ENCODE results near the gene STX11. TPM values are rescaled to one million over a fixed set of nuclear protein-coding genes. Genes with fewer than 3 reads are reported as not detected.
"Not testable (repeated sequence)": the region's sequence is repeated elsewhere in the genome, so short reads cannot be mapped to it uniquely, and the experiment has no call there.

STX11 gene
- 0.45 TPM for polyA plus RNA-seq (2013, experiment 1 of 2; ENCODE audit: insufficient read length)
- polyA plus RNA-seq (2013, experiment 2 of 2; ENCODE audit: insufficient read length): 0.46 TPM

- DNase-seq: peak; percentile 35
Observed at GRCh38 chr6:144149894-144150709, at the start of gene STX11. Gene STX11, plus strand, starts transcription at chr6:144150517. Its CDS starts 36,111 bp downstream, at chr6:144186628.

GRCh38 chr6:144103026-144103563 lies 47.2 kb upstream of the STX11 start:
- DNase-seq: no peak

GRCh38 chr6:144104488-144104887 lies 45.8 kb upstream of the STX11 start:
- no peak for DNase-seq

GRCh38 chr6:144104898-144105487 lies 45.3 kb upstream of the STX11 start:
- DNase-seq: peak; percentile 70

- DNase-seq: no peak
Observed at GRCh38 chr6:144106206-144106605, 44.1 kb upstream of the STX11 start.

- no peak for DNase-seq
Observed at GRCh38 chr6:144110210-144110609, 40.1 kb upstream of the STX11 start.

GRCh38 chr6:144113366-144113765 lies 37.0 kb upstream of the STX11 start:
- DNase-seq: no peak

- no peak for DNase-seq
Observed at GRCh38 chr6:144115219-144115618, 35.1 kb upstream of the STX11 start.

GRCh38 chr6:144119376-144119775 lies 30.9 kb upstream of the STX11 start:
- no peak for DNase-seq

- no peak for DNase-seq
Observed at GRCh38 chr6:144122861-144123260, 27.5 kb upstream of the STX11 start.

GRCh38 chr6:144123421-144123820 lies 26.9 kb upstream of the STX11 start:
- no peak for DNase-seq

- DNase-seq: no peak
Observed at GRCh38 chr6:144123836-144124235, 26.5 kb upstream of the STX11 start.

- DNase-seq: no peak
Observed at GRCh38 chr6:144127097-144127496, 23.2 kb upstream of the STX11 start.

- no peak for DNase-seq
Observed at GRCh38 chr6:144129469-144129868, 20.8 kb upstream of the STX11 start.

- DNase-seq: peak; percentile 68
Observed at GRCh38 chr6:144131248-144131709, 19.0 kb upstream of the STX11 start.

GRCh38 chr6:144132167-144132690 lies 18.1 kb upstream of the STX11 start:
- not testable (repeated sequence) for DNase-seq

GRCh38 chr6:144133225-144133821 lies 17.0 kb upstream of the STX11 start:
- DNase-seq: no peak

- peak; percentile 73 for DNase-seq
Observed at GRCh38 chr6:144134176-144134575, 16.1 kb upstream of the STX11 start.

- DNase-seq: no peak
Observed at GRCh38 chr6:144134737-144135136, 15.6 kb upstream of the STX11 start.

GRCh38 chr6:144138542-144138941 lies 11.8 kb upstream of the STX11 start:
- no peak for DNase-seq

GRCh38 chr6:144139817-144140216 lies 10.5 kb upstream of the STX11 start:
- DNase-seq: no peak

GRCh38 chr6:144140867-144141266 lies 9.4 kb upstream of the STX11 start:
- no peak for DNase-seq

- DNase-seq: no peak
Observed at GRCh38 chr6:144141470-144141869, 8.8 kb upstream of the STX11 start.
